ENCODE data around the gene PCDHGA6. TPM values are rescaled to one million over a fixed set of nuclear protein-coding genes. Genes with fewer than 3 reads are reported as not detected.

The PCDHGA6 gene
- total RNA-seq, 1 experiment from 2014 or later: 0.07 TPM

DNA sequence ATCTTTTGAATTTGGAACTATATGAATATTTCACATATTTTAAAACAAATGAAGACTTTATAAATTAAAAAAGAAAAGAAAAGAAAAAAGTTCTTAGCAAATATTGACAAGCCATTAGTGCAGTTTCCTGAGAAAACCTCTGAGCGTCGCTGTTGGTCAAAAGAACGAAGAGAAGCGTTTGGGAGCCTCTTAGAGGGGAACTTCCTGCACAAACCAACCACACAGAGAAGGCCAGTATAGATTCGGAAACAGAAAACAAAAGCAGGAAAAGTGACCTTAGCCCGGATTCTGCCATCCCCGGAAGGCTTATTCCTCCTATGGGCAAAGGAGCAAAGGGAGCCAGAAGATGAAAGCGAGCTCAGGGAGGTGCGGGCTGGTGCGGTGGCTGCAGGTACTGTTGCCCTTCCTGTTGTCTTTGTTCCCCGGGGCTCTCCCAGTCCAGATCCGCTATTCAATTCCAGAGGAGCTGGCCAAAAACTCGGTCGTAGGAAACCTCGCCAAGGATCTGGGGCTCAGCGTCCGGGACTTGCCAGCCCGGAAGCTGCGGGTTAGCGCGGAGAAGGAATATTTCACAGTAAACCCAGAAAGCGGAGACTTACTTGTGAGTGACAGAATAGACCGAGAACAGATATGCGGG, 13.8 kb upstream of the PCDHGA6 start, which contains the start of gene PCDHGB2:
Gene PCDHGB2 (plus strand): TSS at position 205 of the 637 bp plus-strand sequence. CDS start 142 bp downstream, at position 347.
- BruUV-seq (replicated peaks): no TSS peak
- no peak within 1 kb of the TSS for H3K4me3 ChIP-seq (replicated peaks in 1 of 2; ENCODE audit: low read depth in 1 of 2, low read length in 2 of 2)
- H4K20me1 ChIP-seq (ENCODE audit: insufficient read depth): no peaks in the 10 kb centered on the region
- H3K9me2 ChIP-seq (ENCODE audit: insufficient read depth): no peaks in the 10 kb centered on the region
- no peaks in the 10 kb centered on the region for H3K79me2 ChIP-seq (ENCODE audit: insufficient read depth, low read length)
- RAD21 ChIA-PET (ENCODE audit: low non-redundant PET in 1 of 2, low total read pairs in 2 of 2, uncharacterized antibody in 2 of 2, unreplicated experiment in 2 of 2): no interaction called here
- ATAC-seq: peak; percentile 55
- TF ChIP-seq EZH2phosphoT487 (IDR thresholded peaks at IDR 0.05; ENCODE audit: borderline replicate concordance) (no peak), YY1 (IDR thresholded peaks at IDR 0.05; ENCODE audit: extremely low read depth, insufficient replicate concordance, low read depth, low read length) (no peak), RAD21 (IDR thresholded peaks at IDR 0.05; ENCODE audit: low read depth) (peak; percentile 72), EZH2 (IDR thresholded peaks at IDR 0.05) (no peak), ZFX (IDR thresholded peaks at IDR 0.05) (no peak)
- TF ChIP-seq, protein P1, sequence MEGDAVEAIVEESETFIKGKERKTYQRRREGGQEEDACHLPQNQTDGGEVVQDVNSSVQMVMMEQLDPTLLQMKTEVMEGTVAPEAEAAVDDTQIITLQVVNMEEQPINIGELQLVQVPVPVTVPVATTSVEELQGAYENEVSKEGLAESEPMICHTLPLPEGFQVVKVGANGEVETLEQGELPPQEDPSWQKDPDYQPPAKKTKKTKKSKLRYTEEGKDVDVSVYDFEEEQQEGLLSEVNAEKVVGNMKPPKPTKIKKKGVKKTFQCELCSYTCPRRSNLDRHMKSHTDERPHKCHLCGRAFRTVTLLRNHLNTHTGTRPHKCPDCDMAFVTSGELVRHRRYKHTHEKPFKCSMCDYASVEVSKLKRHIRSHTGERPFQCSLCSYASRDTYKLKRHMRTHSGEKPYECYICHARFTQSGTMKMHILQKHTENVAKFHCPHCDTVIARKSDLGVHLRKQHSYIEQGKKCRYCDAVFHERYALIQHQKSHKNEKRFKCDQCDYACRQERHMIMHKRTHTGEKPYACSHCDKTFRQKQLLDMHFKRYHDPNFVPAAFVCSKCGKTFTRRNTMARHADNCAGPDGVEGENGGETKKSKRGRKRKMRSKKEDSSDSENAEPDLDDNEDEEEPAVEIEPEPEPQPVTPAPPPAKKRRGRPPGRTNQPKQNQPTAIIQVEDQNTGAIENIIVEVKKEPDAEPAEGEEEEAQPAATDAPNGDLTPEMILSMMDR (IDR thresholded peaks at IDR 0.05 in 2 of 3, conservative IDR thresholded peaks at IDR 0.05 in 1 of 3; ENCODE audit: borderline replicate concordance in 1 of 3, insufficient read depth in 1 of 3, low read depth in 2 of 3, low read length in 2 of 3): peak; percentile 41 to 67 (median 48); a peak in 5 of 6 replicates
- intact Hi-C loops (cut with micrococcal nuclease): loop anchor here (1.0 kb wide), 1 partner anchor 204 kb away; no protein-coding TSS in a partner anchor
- CTCF ChIA-PET: interaction anchor here (0.8 to 1.1 kb wide), 2 partner anchors 53 to 204 kb away, joined by 3 to 6 read pairs; partner anchors contain the start of gene PCDHGA10
- H3K36me3 ChIP-seq (ENCODE audit: control insufficient read depth in 1 of 2, insufficient read depth in 2 of 2, low read length in 2 of 2): no peaks in the 10 kb centered on the region
- no peak within 1 kb of the TSS for H3K4me2 ChIP-seq (ENCODE audit: low read length)
- no peak within 1 kb of the TSS for H2AFZ ChIP-seq (ENCODE audit: low read depth, low read length, poor library complexity, severe bottlenecking)
- no peaks in the 10 kb centered on the region for H3K27me3 ChIP-seq (ENCODE audit: insufficient read depth, low read length)
- H3K27ac ChIP-seq (ENCODE audit: low read depth, low read length): no peak within 1 kb of the TSS
- H3K9me3 ChIP-seq (ENCODE audit: control insufficient read depth in 1 of 2, insufficient read depth in 1 of 2, low read depth in 1 of 2, low read length in 2 of 2): peaks cover 3 to 5% of the 10 kb centered on the region in 2 experiments; a peak in 2 of 4 replicates
- no peak within 1 kb of the TSS for H3K9ac ChIP-seq (ENCODE audit: low read length)
- no peaks in the 10 kb centered on the region for H3K4me1 ChIP-seq (ENCODE audit: control insufficient read depth in 1 of 2, insufficient read depth in 2 of 2, low read length in 2 of 2)
- peak; percentile 40 for DNase-seq (ENCODE audit: low read depth, low spot score)
- POLR2A ChIA-PET: no interaction called here
